Liver (tissue), 9 donors: ENCODE data around the gene SCTR. TPM values are rescaled to one million over a fixed set of nuclear protein-coding genes. Genes with fewer than 3 reads are reported as not detected.

ENCODE experiments used
- DNase-seq: peaks from one replicate; pipeline ENCODE4 v3.0.0-alpha.2; 2017; ENCODE audit warnings: low spot score
- H3K27ac ChIP-seq, 2 donors: one replicate each; pipeline ENCODE4 v1.7.0; 2013; ENCODE audit warnings: inconsistent platforms in 2 of 2, low read length in 2 of 2, control low read depth in 1 of 2, low read depth in 1 of 2, mild to moderate bottlenecking in 1 of 2
- H3K27me3 ChIP-seq, 4 donors: one replicate each; pipeline versions ENCODE4 v1.6.1 to v1.7.0; 2013; ENCODE audit warnings: low read length in 3 of 4, inconsistent platforms in 1 of 4, mild to moderate bottlenecking in 1 of 4, moderate library complexity in 1 of 4; ENCODE audit not compliant: control insufficient read depth in 4 of 4, insufficient read depth in 4 of 4
- H3K36me3 ChIP-seq, 4 donors: one replicate each; pipeline versions ENCODE4 v1.6.1 to v1.7.0; 2013; ENCODE audit warnings: low read length in 3 of 4, mild to moderate bottlenecking in 3 of 4, low read depth in 1 of 4, moderate library complexity in 1 of 4; ENCODE audit not compliant: control insufficient read depth in 4 of 4, insufficient read depth in 3 of 4
- H3K4me1 ChIP-seq, 4 donors: one replicate each; pipeline versions ENCODE4 v1.6.1 to v1.7.0; 2013; ENCODE audit warnings: low read length in 3 of 4, mild to moderate bottlenecking in 3 of 4, moderate library complexity in 1 of 4; ENCODE audit not compliant: control insufficient read depth in 4 of 4, insufficient read depth in 4 of 4
- H3K4me3 ChIP-seq, 3 donors: one replicate each; pipeline versions ENCODE4 v1.6.1 to v1.7.0; 2013; ENCODE audit warnings: low read length in 3 of 3, control low read depth in 1 of 3, low read depth in 1 of 3, mild to moderate bottlenecking in 1 of 3
- H3K9ac ChIP-seq, 2 donors: one replicate each; pipeline ENCODE4 v1.7.0; 2013; ENCODE audit warnings: low read length in 2 of 2, mild to moderate bottlenecking in 2 of 2, moderate library complexity in 2 of 2, control low read depth in 1 of 2, low read depth in 1 of 2
- H3K9me3 ChIP-seq, 4 donors: one replicate each; pipeline versions ENCODE4 v1.6.1 to v1.7.0; 2013; ENCODE audit warnings: low read length in 3 of 4; ENCODE audit not compliant: control insufficient read depth in 4 of 4
- ATF3 ChIP-seq: IDR thresholded peaks from 2 replicates; pipeline ENCODE4 v1.6.1; 2016; ENCODE audit warnings: antibody characterized with exemption
- CTCF ChIP-seq: fragments of 150-350 bp; IDR thresholded peaks from 2 replicates; pipeline ENCODE4 v1.5.1; 2017; ENCODE audit warnings: improper control_type of control experiment, low read depth, low read length; ENCODE audit not compliant: missing input control
- EGR1 ChIP-seq, 2 donors: IDR thresholded peaks; 2 replicates each; pipeline ENCODE4 v1.6.1; 2016 to 2018; ENCODE audit warnings: antibody characterized with exemption in 2 of 2, low read depth in 2 of 2
- FOXA1 ChIP-seq: IDR thresholded peaks from 2 replicates; pipeline ENCODE4 v1.6.1; 2016; ENCODE audit warnings: antibody characterized with exemption
- FOXA2 ChIP-seq: IDR thresholded peaks from 2 replicates; pipeline ENCODE4 v1.6.1; 2016; ENCODE audit warnings: antibody characterized with exemption
- GABPA ChIP-seq, 2 donors: IDR thresholded peaks in 1 of 2; conservative IDR thresholded peaks in 1 of 2; 2 replicates each; pipeline ENCODE4 v1.6.1; 2016; ENCODE audit warnings: antibody characterized with exemption in 2 of 2, mild to moderate bottlenecking in 1 of 2, moderate library complexity in 1 of 2
- HNF4A ChIP-seq, 2 donors: conservative IDR thresholded peaks; 2 replicates each; pipeline ENCODE4 v1.6.1; 2016; ENCODE audit warnings: antibody characterized with exemption in 2 of 2, mild to moderate bottlenecking in 2 of 2
- HNF4G ChIP-seq: IDR thresholded peaks from 2 replicates; pipeline ENCODE4 v1.6.1; 2016; ENCODE audit warnings: antibody characterized with exemption
- JUND ChIP-seq, 2 donors: IDR thresholded peaks; 2 replicates each; pipeline ENCODE4 v1.6.1; 2016; ENCODE audit warnings: antibody characterized with exemption in 2 of 2
- MAX ChIP-seq: IDR thresholded peaks from 2 replicates; pipeline ENCODE4 v1.6.1; 2016; ENCODE audit warnings: antibody characterized with exemption
- NR2F2 ChIP-seq: IDR thresholded peaks from 2 replicates; pipeline ENCODE4 v1.6.1; 2016; ENCODE audit warnings: antibody characterized with exemption
- RAD21 ChIP-seq, 2 donors: IDR thresholded peaks; 2 replicates each; pipeline ENCODE4 v1.6.1; 2016; ENCODE audit warnings: antibody characterized with exemption in 2 of 2, mild to moderate bottlenecking in 2 of 2
- REST ChIP-seq: IDR thresholded peaks from 2 replicates; pipeline ENCODE4 v1.6.1; 2016; ENCODE audit warnings: antibody characterized with exemption, mild to moderate bottlenecking
- RXRA ChIP-seq, 2 donors: IDR thresholded peaks; 2 replicates each; pipeline ENCODE4 v1.6.1; 2017 to 2018; ENCODE audit warnings: antibody characterized with exemption in 2 of 2, mild to moderate bottlenecking in 1 of 2
- SP1 ChIP-seq: IDR thresholded peaks from 2 replicates; pipeline ENCODE4 v1.6.1; 2018; ENCODE audit warnings: antibody characterized with exemption, mild to moderate bottlenecking
- TAF1 ChIP-seq: conservative IDR thresholded peaks from 2 replicates; pipeline ENCODE4 v1.6.1; 2016; ENCODE audit warnings: antibody characterized with exemption, mild to moderate bottlenecking
- YY1 ChIP-seq: IDR thresholded peaks from 2 replicates; pipeline ENCODE4 v1.6.1; 2016; ENCODE audit warnings: antibody characterized with exemption, mild to moderate bottlenecking
- ZBTB33 ChIP-seq: IDR thresholded peaks from 2 replicates; pipeline ENCODE4 v1.6.1; 2016; ENCODE audit warnings: antibody characterized with exemption
- WGBS: extraction: QIAGEN DNeasy Blood & Tissue Kit; methylation state at CpG from one replicate; pipeline ENCODE4 v1.1.7; 2013; 5-methylcytosine and 5-hydroxymethylcytosine counted together
- polyA plus RNA-seq, 2 donors: library from polyadenylated mRNA; stranded (reverse) in 1 of 2; unstranded in 1 of 2; fragments of 200-250 nt in 1 of 2; fragments of >200 nt in 1 of 2; fragmentation: Nextera tagmentation in 1 of 2; extraction: Ambion mirVana in 1 of 2; gene quantifications; one replicate each; pipeline versions ENCODE4 v1.2.1 to v1.2.3, GENCODE V29; 2013 to 2015
- total RNA-seq, 2 donors: library from RNA; depleted of rRNA; stranded (reverse); fragments of >200 nt; gene quantifications; one replicate each; pipeline ENCODE4 v1.2.3, GENCODE V29; 2014
- donor health status: healthy.
- donor health status: healthy.
- donor health status: healthy.
- donor health status: healthy.
- donor health status: healthy.

The SCTR gene
- total and polyA plus RNA-seq, 4 donors: 0.17 to 0.47 (median 0.29) TPM

GRCh38 chr2:119482481-119483394 is 41.5 kb downstream of the SCTR start:
- no peak for DNase-seq
- H3K36me3 ChIP-seq: no peaks in the 10 kb centered on the region
- no peak overlapping the region for H3K4me3 ChIP-seq
- no peak overlapping the region for H3K9ac ChIP-seq
- peak overlapping the region; percentile 32 to 65 for H3K27ac ChIP-seq
- no peaks in the 10 kb centered on the region for H3K9me3 ChIP-seq
- H3K4me1 ChIP-seq: peaks cover 6 to 58% (median 34%) of the 10 kb centered on the region in 4 donors
- H3K27me3 ChIP-seq: no peaks in the 10 kb centered on the region
- TF ChIP-seq ZBTB33 (no peak), YY1 (no peak), EGR1 (IDR thresholded peaks at IDR 0.05; ENCODE audit: low read depth in 2 of 2) (peak in 1 of 2 donors; percentile 19), MAX (no peak), HNF4A (conservative IDR thresholded peaks at IDR 0.05) (peak in 1 of 2 donors; percentile 34), HNF4G (no peak), RAD21 (IDR thresholded peaks at IDR 0.05) (no peak), CTCF (no peak), GABPA (IDR thresholded peaks at IDR 0.05 in 1 of 2, conservative IDR thresholded peaks at IDR 0.05 in 1 of 2) (no peak), TAF1 (no peak), REST (no peak), RXRA (IDR thresholded peaks at IDR 0.05) (peak; percentile 85 to 87), SP1 (peak; percentile 68), ATF3 (no peak), NR2F2 (peak; percentile 24), FOXA1 (no peak), FOXA2 (no peak), JUND (IDR thresholded peaks at IDR 0.05) (no peak)
- 67% methylated on average over 20 of the region's 20 CpGs for WGBS
